NCI-H1048 (cell line): ENCODE measurements around the gene ELOVL2.

Source experiments
- DNase-seq: peaks from one replicate; lab custom pipeline; 2025; lab: John Stamatoyannopoulos, UW

The ELOVL2 gene

DNA sequence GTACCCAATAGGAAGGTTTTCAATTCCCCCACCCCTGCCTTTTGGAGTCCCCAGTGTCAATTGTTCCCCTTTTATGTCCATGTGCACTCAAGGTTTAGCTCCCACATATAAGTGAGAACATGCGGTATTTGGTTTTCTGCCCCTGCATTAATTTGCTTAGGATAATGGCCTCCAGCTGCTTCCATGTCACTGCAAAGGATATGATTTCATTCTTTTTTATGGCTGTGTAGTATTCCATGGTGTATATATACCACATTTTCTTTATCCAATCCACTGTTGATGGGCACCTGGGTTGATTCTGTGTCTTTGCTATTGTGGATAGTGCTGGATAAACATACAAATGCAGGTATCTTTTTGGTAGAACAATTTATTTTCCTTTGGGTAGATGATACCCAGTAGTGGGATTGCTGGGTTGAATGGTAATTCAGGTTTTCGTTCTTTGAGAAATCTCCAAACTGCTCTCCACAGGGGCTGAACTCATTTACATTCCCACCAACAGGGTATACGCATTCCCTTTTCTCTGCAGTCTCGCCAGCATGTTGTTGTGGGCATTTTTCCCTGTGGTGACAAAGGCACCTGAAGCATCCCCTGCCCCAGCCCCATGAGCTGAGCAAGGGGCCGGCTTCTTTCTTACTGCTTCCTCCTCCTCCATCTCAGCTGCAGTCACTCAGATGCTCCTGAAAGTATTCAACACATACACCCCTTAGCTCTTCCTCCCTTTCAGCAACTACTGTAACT is 66.7 kb downstream of the ELOVL2 start:
- no peak for DNase-seq

GRCh38 chr6:10976571-10976970 is 67.5 kb downstream of the ELOVL2 start:
- DNase-seq = no peak

DNA sequence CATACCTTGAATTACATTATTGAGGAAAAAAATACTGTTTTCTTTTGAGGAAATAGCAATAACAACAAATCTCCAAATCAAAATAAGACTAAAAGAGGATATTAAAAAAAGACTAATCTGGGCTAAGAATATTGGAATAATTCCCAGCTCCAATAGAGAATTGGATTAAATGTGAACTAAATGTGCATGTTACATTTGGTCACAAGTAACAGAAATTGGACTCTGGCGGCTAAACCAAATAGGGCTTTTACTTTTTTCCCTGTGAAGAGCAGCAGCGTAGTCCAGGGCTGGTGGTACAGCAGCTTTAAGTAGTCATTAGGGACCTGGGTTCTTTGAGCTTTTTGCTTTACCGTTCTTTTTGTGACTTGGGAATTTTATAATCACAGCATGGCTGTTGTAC is 71.9 kb downstream of the ELOVL2 start:
- DNase-seq = no peak

GRCh38 chr6:10970731-10971130 is 73.4 kb downstream of the ELOVL2 start:
- no peak for DNase-seq

- no peak for DNase-seq
Measured at GRCh38 chr6:10968776-10969175, 75.3 kb downstream of the ELOVL2 start.

DNA sequence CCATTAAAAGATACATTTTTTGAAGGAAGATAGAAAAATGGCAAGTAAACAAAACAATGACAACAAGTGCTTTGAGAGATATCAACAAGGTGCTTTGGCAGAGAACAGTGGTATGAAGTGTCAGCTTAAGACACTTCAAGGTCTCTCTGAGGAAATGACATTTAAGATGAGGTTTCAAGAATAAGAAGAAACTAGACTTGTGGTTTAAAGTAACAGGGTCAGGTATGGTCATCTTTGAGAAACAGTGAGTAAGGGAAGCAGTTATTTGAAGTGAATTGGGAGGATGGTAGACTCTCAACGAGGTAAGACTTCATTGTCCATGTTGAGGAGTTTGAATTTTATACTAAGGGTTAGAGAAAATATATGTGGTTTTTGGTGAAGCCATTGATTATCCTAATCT is 79.4 kb downstream of the ELOVL2 start:
- DNase-seq = no peak

GRCh38 chr6:10963113-10963512 is 81.0 kb downstream of the ELOVL2 start:
- no peak for DNase-seq

GRCh38 chr6:10962673-10963072 is 81.4 kb downstream of the ELOVL2 start:
- no peak for DNase-seq

GRCh38 chr6:10961837-10962236 is 82.3 kb downstream of the ELOVL2 start:
- DNase-seq = no peak

- no peak for DNase-seq
Measured at GRCh38 chr6:10960171-10960570, 83.9 kb downstream of the ELOVL2 start.

DNA sequence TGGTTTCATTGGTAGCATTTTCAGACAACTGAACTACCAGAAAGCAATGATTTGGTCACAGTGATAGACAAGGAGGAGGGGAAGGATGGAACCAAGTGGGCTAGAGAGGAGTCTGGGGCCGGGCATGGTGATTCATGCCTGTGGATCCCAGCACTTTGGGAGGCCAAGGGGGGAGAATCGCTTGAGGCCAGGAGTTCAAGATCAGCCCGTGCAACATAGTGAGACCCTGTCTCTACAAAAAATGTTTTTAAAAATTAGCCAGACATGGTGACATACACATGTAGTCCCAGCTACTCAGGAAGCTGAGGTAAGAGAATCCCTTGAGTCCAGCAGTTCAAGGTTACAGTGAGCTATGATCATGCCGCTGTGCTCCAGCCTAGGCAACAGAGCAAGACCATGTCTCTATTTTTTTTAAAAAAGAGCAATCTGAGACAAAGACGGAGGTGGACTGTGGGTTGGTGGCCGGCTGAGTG is 86.7 kb downstream of the ELOVL2 start:
- DNase-seq = no peak

DNA sequence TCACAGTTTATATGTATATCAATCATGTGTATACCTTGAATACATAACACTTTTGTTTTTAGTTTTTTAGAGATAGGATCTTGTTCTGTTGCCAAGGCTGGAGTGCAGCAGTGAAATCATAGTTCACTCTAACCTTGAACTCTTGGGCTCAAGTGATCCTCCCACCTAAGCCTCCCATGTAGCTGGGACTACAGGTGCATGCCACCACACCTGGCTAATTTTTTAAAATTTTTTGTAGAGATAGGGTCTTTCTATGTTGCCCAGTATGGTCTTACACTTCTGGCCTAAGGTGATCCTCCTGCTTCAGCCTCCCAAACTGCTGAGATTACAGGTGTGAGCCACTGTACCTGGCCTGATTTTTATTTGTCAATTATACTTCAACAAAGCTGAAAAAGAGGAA is 87.3 kb downstream of the ELOVL2 start:
- DNase-seq = no peak

GRCh38 chr6:10954590-10955010 is 89.5 kb downstream of the ELOVL2 start:
- peak; percentile 27 for DNase-seq

DNA sequence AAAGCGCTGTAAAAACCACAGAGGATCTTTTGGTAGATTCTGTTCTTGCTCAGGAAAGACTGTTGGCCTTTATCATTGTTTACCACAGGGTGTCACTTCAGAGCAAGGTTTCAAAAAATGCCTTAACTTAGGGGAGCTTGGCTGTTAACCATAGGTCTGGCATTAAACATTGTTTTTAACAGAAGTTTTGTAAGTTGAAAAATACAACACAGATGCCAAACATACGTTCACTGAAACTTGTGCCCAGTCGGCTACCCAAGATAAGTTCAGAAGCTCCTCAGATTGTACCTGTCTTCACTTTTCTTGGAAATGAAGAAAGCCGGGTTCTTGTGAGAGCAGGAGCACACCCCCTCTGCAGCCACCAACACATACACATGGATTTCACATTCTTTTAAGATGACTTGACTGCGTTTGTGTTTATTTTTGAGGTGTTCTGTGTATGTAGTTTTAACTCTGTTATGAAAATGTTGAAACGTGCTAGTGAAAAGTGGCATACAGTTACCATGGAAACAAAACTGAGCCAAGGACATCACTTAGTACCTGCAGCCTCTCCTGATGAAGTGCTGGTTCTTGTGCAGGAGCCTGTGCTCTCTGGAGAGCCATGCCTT is 92.3 kb downstream of the ELOVL2 start:
- DNase-seq = no peak

GRCh38 chr6:10949579-10950490 is 94.3 kb downstream of the ELOVL2 start:
- DNase-seq = no peak

DNA sequence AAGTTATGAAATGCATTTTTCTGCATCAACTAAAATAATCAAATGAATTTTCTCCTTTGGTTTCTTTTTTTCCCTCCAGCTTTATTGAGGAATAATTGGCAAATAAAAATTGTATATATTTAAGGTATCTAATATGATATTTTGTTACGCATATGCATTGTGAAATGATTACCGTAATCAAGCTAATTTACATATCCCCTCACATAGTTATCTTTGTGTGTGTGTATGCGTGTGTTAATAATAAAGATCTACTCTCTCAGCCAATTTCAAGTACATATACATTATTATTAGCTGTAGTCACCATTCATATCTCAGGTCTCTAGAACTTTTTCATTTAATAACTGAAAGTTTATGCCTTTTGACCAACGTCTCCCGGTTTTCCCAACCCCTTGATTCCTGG is 96.1 kb downstream of the ELOVL2 start:
- no peak for DNase-seq

- DNase-seq = no peak
Measured at GRCh38 chr6:10945845-10946244, 98.3 kb downstream of the ELOVL2 start.

DNA sequence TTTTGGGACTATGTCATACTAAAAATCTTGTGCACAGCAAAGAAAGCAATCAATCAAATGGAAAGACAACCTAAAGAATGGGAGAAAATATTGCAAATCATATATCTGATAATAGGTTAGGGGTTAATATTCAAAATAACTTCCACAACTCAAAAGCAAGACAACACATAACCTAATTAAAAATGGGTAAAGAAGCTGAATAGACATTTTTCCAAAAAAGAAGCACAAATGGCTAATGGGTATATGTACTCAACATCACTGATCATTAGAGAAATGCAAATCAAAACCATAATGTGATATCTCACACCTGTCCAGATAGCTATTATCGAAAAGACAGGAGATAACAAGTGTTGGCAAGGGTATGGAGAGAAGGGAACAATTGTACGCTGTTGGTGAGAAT is 104.3 kb downstream of the ELOVL2 start:
- no peak for DNase-seq

DNA sequence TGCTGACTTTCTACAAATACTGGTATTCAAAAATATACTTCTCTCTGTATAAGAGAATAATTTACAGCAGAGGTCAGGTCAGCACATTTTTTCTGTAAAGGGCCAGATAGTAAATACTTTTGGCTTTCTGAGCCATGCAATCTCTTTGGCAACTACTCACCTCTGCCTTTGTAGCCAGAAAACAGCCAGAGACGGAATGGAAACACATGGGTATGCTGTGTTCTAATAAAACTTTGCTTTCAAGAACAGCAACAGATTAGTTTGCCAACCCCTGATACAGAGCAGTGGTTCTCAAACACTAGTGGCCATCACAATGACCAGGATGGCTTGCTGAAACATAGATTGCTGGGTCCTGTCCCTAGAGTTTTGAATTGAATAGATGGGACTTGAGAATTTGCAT is 111.0 kb downstream of the ELOVL2 start:
- DNase-seq = no peak
